ENCODE data around the gene TRIM2. TPM values are rescaled to one million over a fixed set of nuclear protein-coding genes. Genes with fewer than 3 reads are reported as not detected.
A peak's percentile ranks its signal among the peaks of the same experiment; 100 is the strongest.

The TRIM2 gene
- total RNA-seq, 1 donor from 2014 or later, result not detected

GRCh38 chr4:153220682-153221395 lies 16.6 kb downstream of the TRIM2 start:
- Mint-ChIP-seq H3K27ac (no peak overlapping the region), H3K27me3 (peaks cover 53% of the 10 kb centered on the region), H3K9me3 (no peaks in the 10 kb centered on the region), H3K4me3 (no peak overlapping the region), H3K4me1 (peaks cover 16% of the 10 kb centered on the region), H3K36me3 (ENCODE audit: low read depth) (peaks cover 2% of the 10 kb centered on the region)
- DNase-seq, result no peak
- intact Hi-C loops (cut with micrococcal nuclease), result loop anchor here (10.0 kb wide), 1 partner anchor 94 kb away; no protein-coding TSS in a partner anchor

DNA sequence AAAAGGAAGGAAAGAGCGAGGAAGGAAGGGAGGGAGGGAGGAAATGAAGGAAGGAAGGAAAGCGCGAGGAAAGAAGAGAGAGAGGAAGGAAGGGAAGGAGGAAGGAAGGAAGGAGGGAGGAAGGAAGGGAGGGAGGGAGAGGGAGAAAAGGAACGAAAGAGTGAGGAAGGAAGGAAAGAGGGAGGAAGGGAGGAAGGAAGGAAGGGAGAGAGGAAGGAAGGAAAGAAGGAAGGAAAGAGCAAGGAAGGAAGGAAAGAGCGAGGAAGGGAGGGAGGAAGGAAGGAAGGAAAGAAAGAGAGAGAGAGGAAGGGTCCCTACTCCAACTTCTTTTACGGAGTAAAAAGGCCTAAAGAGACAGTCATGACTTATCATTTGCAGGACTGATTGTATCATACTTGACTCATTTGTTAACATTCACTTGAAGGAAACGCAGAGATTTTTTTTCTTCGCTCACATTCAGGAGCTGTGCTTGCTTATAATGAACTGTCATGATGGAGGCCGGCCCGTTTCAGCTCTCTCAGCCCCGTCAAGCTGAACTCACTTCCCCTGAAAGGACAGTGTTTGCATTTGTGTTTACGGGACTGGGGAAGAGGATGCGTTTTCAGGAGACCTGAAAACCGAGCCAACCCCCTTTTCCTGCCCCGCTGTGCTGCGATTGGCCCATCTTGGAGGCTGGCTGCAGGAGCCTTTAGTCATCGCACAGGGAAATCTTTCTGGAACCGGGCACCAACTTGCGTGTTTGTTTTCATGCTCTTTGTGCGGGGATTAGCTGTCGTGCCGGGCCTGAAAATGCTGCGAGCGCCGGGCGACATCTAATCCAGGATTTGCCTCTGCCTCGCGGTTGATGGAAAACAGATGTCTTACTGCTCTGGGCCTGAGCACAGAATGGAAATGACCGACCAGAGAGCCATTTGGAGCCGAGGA lies 17.8 kb downstream of the TRIM2 start:
- peak; percentile 70 for DNase-seq
- intact Hi-C loops (cut with micrococcal nuclease), result loop anchor here (2.0 to 10.0 kb wide), 2 partner anchors 27 to 93 kb away; no protein-coding TSS in a partner anchor
- Mint-ChIP-seq H3K9me3 (no peaks in the 10 kb centered on the region), H3K4me1 (peaks cover 16% of the 10 kb centered on the region), H3K27ac (no peak overlapping the region), H3K27me3 (peaks cover 52% of the 10 kb centered on the region), H3K36me3 (ENCODE audit: low read depth) (peaks cover 2% of the 10 kb centered on the region), H3K4me3 (peak overlapping the region; percentile 83)

DNA sequence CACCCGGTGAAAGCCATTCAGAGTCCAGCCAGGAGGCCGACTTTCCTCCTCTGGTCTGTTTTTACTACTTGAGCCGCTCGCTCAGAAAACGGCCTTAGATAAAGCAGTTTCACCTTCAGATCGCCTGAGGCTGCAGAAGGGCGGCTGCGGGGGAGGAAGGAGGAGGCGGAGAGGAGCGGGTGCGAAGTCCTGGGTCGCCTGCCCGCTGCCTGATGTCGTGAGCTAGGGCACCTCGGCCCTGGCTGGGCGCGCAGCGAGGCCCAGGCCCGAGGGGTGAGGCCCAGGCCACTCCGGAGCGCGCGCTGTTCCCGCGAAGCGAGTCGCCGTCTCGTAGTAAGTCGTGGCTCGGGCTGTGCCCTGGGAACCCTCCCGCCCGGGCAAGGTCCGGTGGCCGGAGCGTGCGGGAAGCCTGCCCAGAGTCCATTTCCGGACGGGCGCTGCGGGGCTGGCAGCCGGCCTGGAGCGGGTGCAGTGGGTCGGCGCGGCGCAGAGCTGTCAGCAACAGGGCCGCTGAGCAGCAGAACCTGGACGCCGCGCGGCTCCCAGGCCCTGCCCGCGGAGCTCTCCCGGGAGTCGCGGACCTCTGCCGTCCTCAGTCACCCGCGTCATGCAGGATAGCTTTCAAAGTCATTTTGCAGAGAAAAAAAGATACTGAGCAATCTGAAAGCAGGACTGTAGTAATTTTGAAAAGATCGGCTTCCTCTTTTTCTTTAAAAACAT lies 18.6 kb downstream of the TRIM2 start:
- Mint-ChIP-seq H3K4me3 (peak overlapping the region; percentile 83), H3K36me3 (ENCODE audit: low read depth) (peaks cover 2% of the 10 kb centered on the region), H3K27me3 (peaks cover 53% of the 10 kb centered on the region), H3K9me3 (no peaks in the 10 kb centered on the region), H3K4me1 (peaks cover 16% of the 10 kb centered on the region), H3K27ac (no peak overlapping the region)
- intact Hi-C loops (cut with micrococcal nuclease), result loop anchor here (2.0 to 10.0 kb wide), 2 partner anchors 26 to 92 kb away; no protein-coding TSS in a partner anchor
- DNase-seq, result peak; percentile 71

DNA sequence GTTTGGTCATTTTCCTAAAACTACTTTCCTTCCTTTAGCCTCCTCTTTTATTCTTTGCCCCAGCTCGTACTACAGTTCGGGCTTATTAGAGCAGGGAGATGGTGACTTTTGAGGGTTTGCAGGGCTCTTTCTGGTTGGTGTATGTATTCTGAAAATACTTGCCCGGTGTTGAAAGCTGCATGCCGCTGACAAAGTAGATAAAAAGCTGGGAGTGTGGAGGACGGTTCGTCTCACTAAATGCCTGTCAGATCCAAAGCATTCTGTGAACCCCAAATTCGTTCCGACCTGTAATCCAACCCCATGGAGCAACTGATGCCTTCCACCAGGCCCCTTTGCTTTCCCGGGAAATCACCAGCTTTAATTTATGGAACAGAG lies 19.2 kb downstream of the TRIM2 start:
- peak overlapping the region; percentile 83 for H3K4me3 Mint-ChIP-seq

DNA sequence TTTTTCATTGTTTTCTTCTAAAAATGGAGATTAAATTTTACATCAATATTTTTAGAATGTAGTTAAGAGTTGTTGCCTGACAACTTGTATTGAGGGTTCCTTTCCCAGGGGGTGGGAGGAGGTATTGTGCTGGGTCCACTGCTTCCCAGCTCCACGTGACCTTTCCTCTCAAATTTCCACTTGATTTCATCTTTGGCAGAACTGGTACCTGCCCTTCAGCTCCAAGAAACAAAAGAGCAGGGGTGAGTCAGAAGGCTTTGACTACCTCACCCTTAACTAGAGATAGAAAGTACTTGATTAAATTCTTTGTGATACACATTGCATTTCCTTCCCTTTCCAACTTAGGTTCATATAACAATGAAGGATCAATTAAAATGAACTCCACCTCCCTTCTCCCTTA lies 19.7 kb downstream of the TRIM2 start:
- H3K4me1 Mint-ChIP-seq, result peaks cover 19% of the 10 kb centered on the region
- no peak overlapping the region for H3K27ac Mint-ChIP-seq
- DNase-seq, result no peak
- H3K36me3 Mint-ChIP-seq (ENCODE audit: low read depth), result peaks cover 2% of the 10 kb centered on the region
- intact Hi-C loops (cut with micrococcal nuclease), result loop anchor here (2.0 to 10.0 kb wide), 2 partner anchors 25 to 91 kb away; no protein-coding TSS in a partner anchor
- peak overlapping the region; percentile 25 for H3K4me3 Mint-ChIP-seq
- H3K9me3 Mint-ChIP-seq, result no peaks in the 10 kb centered on the region
- peaks cover 50% of the 10 kb centered on the region for H3K27me3 Mint-ChIP-seq

More for the DNA sequence above, 19.2 kb downstream of the TRIM2 start:
- H3K36me3 Mint-ChIP-seq (ENCODE audit: low read depth), result peaks cover 2% of the 10 kb centered on the region
- peaks cover 16% of the 10 kb centered on the region for H3K4me1 Mint-ChIP-seq
- intact Hi-C loops (cut with micrococcal nuclease), result loop anchor here (2.0 to 10.0 kb wide), 2 partner anchors 25 to 91 kb away; no protein-coding TSS in a partner anchor
- no peaks in the 10 kb centered on the region for H3K9me3 Mint-ChIP-seq
- H3K27ac Mint-ChIP-seq, result no peak overlapping the region
- H3K27me3 Mint-ChIP-seq, result peaks cover 54% of the 10 kb centered on the region
- DNase-seq, result no peak

GRCh38 chr4:153224474-153224873 lies 20.2 kb downstream of the TRIM2 start:
- Mint-ChIP-seq H3K9me3 (no peaks in the 10 kb centered on the region), H3K27ac (no peak overlapping the region), H3K27me3 (peaks cover 49% of the 10 kb centered on the region), H3K4me1 (peaks cover 19% of the 10 kb centered on the region), H3K4me3 (no peak overlapping the region), H3K36me3 (ENCODE audit: low read depth) (peaks cover 2% of the 10 kb centered on the region)
- no peak for DNase-seq
- intact Hi-C loops (cut with micrococcal nuclease), result loop anchor here (10.0 kb wide), 1 partner anchor 90 kb away; no protein-coding TSS in a partner anchor

- DNase-seq, result no peak
- Mint-ChIP-seq H3K27me3 (peaks cover 36% of the 10 kb centered on the region), H3K4me3 (no peak overlapping the region), H3K27ac (no peak overlapping the region), H3K36me3 (ENCODE audit: low read depth) (no peaks in the 10 kb centered on the region), H3K4me1 (peaks cover 14% of the 10 kb centered on the region), H3K9me3 (no peaks in the 10 kb centered on the region)
- intact Hi-C loops (cut with micrococcal nuclease), result loop anchor here (10.0 kb wide), 1 partner anchor 87 kb away; no protein-coding TSS in a partner anchor
Measured at GRCh38 chr4:153227469-153228075, 23.3 kb downstream of the TRIM2 start.

- intact Hi-C loops (cut with micrococcal nuclease), result loop anchor here (10.0 kb wide), 1 partner anchor 86 kb away; no protein-coding TSS in a partner anchor
Measured at GRCh38 chr4:153228512-153229140, 24.4 kb downstream of the TRIM2 start.

GRCh38 chr4:153229545-153229944 lies 25.3 kb downstream of the TRIM2 start:
- Mint-ChIP-seq H3K9me3 (no peaks in the 10 kb centered on the region), H3K36me3 (ENCODE audit: low read depth) (no peaks in the 10 kb centered on the region), H3K27ac (no peak overlapping the region), H3K4me1 (peaks cover 17% of the 10 kb centered on the region), H3K4me3 (no peak overlapping the region), H3K27me3 (peaks cover 30% of the 10 kb centered on the region)
- no peak for DNase-seq
- intact Hi-C loops (cut with micrococcal nuclease), result loop anchor here (10.0 kb wide), 1 partner anchor 85 kb away; no protein-coding TSS in a partner anchor

More at GRCh38 chr4:153228512-153229140, 24.4 kb downstream of the TRIM2 start:
- Mint-ChIP-seq H3K4me3 (no peak overlapping the region), H3K36me3 (ENCODE audit: low read depth) (no peaks in the 10 kb centered on the region), H3K9me3 (no peaks in the 10 kb centered on the region), H3K4me1 (peaks cover 17% of the 10 kb centered on the region), H3K27ac (no peak overlapping the region), H3K27me3 (peaks cover 39% of the 10 kb centered on the region)
- no peak for DNase-seq

DNA sequence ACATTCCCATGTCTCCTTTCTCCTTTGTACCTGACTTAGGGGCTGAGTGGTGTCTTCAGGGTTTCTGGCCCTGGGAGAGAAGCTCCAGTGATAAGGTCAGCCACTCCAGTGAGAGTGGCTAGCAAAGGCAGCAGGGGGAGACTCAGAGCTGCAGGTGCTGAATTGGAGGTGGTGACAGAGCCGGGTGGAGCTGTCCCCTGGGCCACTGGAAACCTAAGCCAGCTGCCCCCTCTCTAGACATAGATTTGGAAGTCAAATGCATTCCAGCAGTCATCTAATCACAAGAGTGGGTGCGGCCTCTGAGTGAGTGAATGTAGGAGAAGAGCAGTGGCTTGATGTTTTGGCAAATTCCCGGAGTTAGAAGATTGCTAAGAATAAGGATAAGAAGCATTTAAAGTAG lies 28.5 kb downstream of the TRIM2 start:
- Mint-ChIP-seq H3K9me3 (no peaks in the 10 kb centered on the region), H3K4me3 (no peak overlapping the region), H3K36me3 (ENCODE audit: low read depth) (no peaks in the 10 kb centered on the region), H3K27ac (no peak overlapping the region), H3K4me1 (peaks cover 16% of the 10 kb centered on the region), H3K27me3 (peaks cover 16% of the 10 kb centered on the region)
- intact Hi-C loops (cut with micrococcal nuclease), result no loop called here
- no peak for DNase-seq

- Mint-ChIP-seq H3K4me3 (no peak overlapping the region), H3K27ac (no peak overlapping the region), H3K27me3 (peaks cover 13% of the 10 kb centered on the region), H3K4me1 (peaks cover 14% of the 10 kb centered on the region), H3K9me3 (no peaks in the 10 kb centered on the region), H3K36me3 (ENCODE audit: low read depth) (no peaks in the 10 kb centered on the region)
- intact Hi-C loops (cut with micrococcal nuclease), result no loop called here
- DNase-seq, result no peak
Measured at GRCh38 chr4:153233761-153234371, 29.6 kb downstream of the TRIM2 start.

GRCh38 chr4:153234885-153235284 lies 30.6 kb downstream of the TRIM2 start:
- Mint-ChIP-seq H3K36me3 (ENCODE audit: low read depth) (no peaks in the 10 kb centered on the region), H3K9me3 (no peaks in the 10 kb centered on the region), H3K27ac (no peak overlapping the region), H3K4me1 (peaks cover 14% of the 10 kb centered on the region), H3K27me3 (peaks cover 12% of the 10 kb centered on the region), H3K4me3 (no peak overlapping the region)
- intact Hi-C loops (cut with micrococcal nuclease), result no loop called here
- no peak for DNase-seq

Measured in activated CD4-positive, alpha-beta T cell treated with anti-CD3 and anti-CD28 coated beads, Interleukin-2, amount 10 ng/mL, durations not matched to agents 24 days and 14 days (primary cell).